HuH-7.5 (cell line): ENCODE results near the gene CASP10.
"Not testable (repeated sequence)": the region's sequence is repeated elsewhere in the genome, so short reads cannot be mapped to it uniquely, and the experiment has no call there.

Source experiments
- DNase-seq: peaks from one replicate; pipeline ENCODE4 v3.0.0; 2011; ENCODE audit warnings: low spot score

The CASP10 gene

DNA sequence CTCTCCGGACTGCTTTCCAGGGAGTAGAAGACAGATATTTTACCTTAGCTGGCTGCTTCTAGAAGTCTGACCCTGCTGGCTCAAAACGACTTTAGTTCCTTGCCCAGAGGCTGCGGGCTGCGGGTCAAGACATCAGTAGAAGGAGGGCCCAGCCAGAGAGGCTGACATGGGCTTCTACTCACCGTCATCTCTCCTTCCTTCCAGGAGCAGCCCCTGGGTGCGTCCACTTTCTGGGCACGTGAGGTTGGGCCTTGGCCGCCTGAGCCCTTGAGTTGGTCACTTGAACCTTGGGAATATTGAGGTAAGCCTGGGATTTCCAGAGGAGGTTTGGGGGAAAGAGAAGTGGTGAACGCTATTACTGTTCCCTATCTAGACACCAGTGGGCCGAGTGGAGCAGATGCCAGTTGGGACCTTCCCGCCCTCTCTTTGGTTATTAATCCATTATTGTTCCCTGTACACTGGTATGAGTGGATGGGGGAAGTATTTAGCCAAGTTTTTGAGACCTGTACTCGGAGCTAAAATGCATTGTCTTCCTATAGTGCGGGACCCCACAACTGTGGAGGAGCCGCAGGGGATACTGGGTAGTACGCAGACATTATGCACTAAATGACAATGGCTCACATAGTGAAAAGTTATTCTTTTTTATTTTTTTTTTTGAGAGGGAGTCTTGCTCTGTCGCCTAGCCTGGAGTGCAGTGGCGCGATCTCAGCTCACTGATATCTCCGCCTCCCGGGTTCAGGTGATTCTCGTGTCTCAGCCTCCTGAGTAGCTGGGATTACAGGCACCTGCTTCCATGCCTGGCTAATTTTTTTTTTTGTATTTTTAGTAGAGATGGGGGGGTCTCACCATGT lies 51.1 kb downstream of the CASP10 start:
- DNase-seq = no peak

- no peak for DNase-seq
These were observed 51.8 kb downstream of the CASP10 start for GRCh38 chr2:201234663-201235135.

GRCh38 chr2:201235860-201236811 lies 53.2 kb downstream of the CASP10 start:
- DNase-seq = no peak

DNA sequence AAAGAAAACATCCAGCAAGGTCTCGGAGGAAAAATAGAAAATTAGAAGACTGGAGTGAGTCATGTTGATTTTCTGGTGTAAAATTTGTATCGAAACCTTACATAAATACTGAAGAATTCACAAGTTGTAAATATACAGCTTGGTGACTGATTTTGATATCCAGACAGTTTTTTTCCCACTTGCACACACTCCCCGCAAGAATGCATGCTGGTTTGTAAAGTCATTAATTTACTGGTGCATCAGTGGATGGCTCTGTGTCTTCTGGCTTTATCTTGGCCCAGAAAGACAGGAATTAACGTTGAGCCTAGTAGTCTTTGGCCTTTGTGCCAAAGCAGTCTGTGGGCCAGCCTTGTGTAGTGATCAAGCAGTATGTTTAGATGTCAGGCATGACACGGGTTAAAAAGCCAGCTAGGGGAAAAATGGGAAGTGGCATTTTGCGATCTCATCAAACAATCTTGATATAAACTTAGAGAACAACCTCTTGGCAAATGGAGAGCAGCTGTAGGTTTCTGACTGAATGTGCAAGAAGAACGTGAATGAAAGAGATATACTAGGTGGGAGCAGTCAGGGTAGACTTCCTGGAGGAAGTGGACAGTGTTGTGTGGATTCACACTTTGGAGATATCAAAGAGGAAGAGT lies 54.7 kb downstream of the CASP10 start:
- DNase-seq = no peak

DNA sequence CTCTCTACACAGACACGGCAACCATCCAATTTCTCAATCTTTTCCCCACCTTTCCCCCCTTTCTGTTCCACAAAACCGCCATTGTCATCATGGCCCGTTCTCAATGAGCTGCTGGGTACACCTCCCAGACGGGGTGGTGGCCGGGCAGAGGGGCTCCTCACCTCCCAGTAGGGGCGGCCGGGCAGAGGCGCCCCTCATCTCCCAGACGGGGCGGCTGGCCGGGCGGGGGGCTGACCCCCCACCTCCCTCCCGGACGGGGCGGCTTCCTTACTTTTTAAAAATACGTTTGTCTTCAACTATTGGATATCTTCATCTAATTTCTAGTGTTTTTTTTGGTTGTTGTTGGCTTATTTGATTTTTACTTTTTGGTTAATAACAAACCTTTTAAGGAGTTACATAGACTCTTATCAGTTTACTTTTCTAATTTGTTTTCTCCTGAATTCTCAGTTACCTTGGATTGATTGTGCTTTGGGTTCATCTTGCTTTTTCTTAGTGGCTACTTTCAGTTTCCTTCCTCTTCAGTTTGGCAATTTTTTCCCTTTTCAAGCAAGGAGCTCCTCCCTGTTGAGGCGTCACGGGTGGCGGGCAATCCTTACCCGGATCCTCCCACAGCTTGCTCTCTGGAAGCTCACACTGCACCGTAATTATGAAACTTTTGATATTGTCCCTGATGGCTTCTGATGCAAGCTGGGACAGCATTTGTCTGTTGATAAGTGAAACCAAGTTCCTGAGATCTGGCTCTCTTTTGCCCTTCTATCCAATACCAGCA lies 56.4 kb downstream of the CASP10 start:
- not testable (repeated sequence) for DNase-seq

DNA sequence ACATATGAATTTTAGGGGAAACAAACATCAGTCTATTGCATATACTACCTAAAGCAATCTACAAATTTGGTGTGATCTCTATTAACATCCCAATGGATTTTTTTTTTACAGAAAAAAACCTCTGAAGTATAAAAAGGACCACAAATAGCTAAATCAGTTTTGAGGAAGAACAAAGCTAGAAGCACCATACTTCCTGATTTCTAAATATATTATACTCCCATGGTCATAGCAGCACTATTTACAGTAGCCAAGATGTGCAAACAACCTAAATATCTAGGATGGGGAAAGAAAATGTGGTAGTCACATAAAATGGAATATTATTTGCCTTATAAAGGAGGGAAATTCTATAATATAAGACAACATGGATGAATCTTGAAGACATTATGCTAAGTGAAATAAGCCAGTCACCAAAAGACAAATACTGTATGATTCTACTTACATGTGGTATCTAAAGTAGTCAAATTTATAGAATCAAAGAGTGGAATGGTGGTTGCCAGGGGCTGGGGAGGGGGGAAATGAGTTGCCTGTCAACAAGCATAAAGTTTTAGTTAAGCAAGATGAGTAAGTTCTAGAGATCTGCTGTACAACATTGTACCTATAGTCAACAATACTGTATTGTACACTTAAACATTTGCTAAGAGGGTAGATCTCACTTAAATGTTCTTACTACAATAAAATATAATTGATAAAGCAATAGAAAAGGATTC lies 59.8 kb downstream of the CASP10 start:
- no peak for DNase-seq

- DNase-seq = no peak
These were observed 61.9 kb downstream of the CASP10 start for GRCh38 chr2:201244829-201245228.

- DNase-seq = no peak
These were observed 63.3 kb downstream of the CASP10 start for GRCh38 chr2:201246280-201246679.

GRCh38 chr2:201248288-201248844 lies 65.4 kb downstream of the CASP10 start:
- DNase-seq = no peak

DNA sequence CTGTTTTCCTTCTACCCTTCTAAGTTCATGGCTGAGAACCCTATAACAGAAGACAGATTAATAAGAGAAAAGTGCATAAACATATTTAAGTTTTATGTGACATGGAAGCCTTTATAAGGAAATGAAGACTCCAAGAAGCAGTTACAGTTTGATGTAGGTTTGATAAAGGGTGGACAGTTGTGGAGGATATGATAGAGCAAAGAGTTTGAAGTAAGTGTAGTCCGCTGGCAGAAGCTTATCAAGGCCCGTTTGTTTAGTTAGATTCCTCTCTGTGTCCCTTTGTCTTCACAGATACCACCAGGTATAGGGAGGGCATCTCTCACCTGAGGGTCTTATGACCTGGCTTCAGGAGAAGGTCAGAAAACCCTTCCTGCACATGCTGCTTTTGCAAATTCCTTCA lies 66.9 kb downstream of the CASP10 start:
- no peak for DNase-seq

GRCh38 chr2:201250741-201251140 lies 67.8 kb downstream of the CASP10 start:
- no peak for DNase-seq

DNA sequence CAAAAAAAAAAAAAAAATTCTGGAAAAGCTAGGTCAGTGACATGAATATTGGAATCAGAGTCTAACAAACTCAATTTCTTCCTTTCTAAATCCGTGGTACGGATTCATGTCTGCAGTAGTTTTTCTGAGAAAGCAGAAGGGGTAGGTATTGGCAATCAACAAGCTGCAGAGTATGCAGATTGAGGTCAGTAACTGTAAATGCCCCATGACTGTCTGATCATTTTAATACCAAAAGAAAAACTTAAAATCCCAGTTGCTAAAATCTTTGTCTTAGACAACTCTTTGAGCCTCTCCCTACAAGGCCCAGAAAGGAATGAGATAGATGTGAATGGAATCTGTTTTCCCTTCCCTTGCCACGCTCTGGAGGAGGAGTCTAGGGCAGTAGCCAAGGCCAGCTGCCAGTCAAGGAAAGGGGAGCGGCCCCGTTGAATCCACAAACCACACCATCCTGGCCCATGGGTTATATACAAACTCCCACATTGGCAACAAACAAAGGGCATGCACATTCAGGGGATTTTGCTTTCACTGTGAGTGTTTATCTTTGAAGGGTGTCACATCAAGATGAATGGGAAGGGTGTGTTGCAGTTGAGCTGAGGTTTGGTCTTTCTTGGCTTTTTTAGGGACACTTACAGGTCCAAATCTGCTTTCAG lies 71.3 kb downstream of the CASP10 start:
- no peak for DNase-seq

DNA sequence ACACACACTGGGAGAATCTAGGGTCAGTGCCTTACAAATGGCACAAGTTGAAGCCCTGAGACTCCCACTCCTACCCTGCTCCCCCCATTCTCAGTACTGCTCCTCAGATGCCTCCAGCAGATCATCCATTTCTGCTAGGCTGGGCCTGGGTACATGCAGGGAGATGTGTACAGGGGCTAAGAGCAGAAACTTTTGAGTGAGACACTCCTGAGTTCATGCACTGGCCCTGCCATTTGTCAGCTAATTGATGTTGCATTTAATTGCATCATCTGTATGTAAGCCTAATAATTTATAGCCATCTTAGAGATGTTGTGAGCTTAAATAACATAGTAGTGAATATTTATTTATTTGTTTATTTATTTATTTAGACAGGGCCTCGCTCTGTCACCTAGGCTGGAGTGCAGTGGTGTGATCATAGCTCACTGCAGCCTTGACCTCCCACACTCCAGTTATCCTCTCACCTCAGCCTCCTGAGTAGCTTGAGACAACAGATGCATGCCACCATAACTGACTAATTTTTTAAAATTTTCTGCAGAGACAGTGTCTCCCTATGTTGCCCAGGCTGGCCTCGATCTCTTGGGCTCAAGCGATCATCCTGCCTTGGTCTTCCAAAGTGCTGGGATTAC lies 72.6 kb downstream of the CASP10 start:
- no peak for DNase-seq

DNA sequence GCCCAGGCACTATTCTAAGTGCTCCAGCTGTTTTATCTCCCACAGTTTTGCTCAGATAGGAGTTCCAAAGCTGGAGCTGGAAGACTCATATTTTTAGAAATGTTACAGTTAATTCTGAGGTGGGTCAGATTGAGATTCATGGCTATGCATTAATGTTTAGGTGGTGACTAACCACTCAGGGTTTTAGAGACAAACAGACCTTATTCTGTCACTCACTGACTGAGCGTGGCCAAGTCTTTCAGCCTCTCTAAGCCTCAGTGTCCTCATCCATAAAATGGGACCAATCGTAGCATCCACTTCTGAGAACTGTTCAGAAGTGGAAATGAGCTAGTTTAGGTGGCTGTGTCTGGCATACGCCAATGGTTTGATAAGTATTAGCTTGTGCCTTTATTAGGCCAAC lies 73.1 kb downstream of the CASP10 start:
- no peak for DNase-seq

DNA sequence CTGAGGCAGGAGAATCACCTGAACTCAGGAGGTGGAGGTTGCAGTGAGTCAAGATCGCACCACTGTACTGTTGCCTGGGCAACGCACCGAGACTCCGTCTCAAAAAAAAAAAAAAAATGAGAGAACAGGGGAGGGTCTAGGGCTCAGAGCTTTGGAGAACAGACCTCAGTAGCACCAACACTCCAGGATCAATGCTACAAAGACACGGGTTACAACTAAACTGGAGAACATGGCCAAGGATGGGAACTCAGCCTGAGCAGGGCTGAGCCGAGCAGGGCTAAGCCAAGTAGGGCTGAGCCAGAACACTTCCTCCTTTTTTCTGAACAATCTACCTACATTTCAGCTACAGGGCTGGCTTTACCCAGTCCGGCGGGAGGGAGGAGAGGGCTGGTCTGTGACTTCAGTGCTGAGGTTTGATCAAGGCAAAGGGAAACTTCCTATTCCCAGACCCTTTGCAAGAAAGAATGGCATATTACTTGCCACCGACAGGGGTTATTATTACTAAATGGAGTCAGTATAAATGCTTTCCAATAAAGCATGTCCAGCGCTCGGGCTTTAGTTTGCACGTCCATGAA lies 74.5 kb downstream of the CASP10 start:
- DNase-seq = no peak

GRCh38 chr2:201257956-201258665 lies 75.2 kb downstream of the CASP10 start:
- DNase-seq = no peak

DNA sequence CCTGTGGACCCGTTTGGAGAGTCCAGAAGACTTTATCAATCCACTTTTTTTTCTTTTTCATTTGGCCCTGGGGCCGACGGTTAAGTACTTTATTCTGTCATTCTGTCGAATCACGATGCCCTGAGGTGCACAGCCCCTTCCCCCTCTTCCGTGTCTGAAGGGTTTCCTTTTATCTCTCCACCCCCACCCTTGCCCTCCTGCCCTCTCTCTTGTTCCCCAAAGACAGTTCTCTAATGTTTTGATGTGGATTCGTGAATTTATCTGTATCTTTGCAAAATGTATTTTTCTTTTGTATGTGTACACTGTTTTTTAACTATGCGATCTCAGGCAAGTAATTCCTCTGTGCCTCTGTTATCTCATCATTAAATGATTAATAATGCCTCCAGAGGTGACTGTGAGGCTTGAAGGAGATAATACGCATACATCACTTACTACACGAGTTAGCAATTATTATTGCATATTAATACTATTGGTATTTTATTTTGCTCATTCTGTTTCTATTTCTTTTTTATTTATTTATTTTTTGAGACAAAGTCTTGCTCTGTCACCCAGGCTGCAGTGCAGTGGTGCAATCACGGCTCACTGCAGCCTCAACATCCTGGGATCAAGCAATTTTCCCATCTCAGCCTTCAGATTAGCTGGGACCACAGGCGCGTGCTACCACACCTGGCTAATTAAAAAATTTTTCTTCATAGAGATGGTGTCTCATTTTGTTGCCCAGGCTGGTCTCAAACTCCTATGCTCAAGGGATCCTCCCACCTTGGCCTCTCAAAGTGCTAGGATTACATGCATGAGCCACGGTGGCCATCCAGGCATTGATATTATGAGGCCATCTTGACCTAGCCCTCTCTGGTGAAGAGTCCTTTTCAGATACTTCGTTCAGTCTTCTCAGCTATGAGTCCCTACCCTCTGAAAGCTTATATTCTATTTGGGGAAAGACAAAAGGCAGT lies 76.0 kb downstream of the CASP10 start:
- DNase-seq = no peak
